ENCODE data around the gene PRSS56.
"Not testable (repeated sequence)": the region's sequence is repeated elsewhere in the genome, so short reads cannot be mapped to it uniquely, and the experiment has no call there.

PRSS56 gene

GRCh38 chr2:232526372-232526941, 6.3 kb downstream of the PRSS56 start:
- no peak for FAIRE-seq

DNA sequence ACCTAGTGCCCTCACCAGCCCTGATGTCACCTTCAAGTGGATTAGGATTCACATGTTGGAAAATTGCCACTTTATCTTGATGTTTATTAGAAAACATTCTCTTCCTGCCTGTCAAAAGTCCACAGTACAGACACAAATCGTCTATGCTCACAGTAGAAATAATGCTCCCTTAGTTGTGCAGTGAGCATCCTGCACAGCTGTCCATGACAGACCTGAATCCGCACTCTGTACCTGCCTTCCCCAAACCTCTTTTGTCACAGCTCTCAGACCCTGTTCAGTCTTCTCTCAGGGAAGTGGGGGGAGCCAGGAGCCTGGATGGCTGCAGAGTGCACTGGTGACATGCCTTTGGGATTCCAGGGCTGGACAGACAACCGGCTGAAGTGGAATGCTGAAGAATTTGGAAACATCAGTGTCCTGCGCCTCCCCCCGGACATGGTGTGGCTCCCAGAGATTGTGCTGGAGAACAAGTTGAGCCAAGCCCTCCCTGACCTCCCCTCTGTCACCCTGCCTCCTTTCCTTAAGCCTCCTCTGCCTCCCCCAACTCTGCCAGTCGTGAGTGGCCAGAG, 7.8 kb downstream of the PRSS56 start:
- no peak for FAIRE-seq

DNA sequence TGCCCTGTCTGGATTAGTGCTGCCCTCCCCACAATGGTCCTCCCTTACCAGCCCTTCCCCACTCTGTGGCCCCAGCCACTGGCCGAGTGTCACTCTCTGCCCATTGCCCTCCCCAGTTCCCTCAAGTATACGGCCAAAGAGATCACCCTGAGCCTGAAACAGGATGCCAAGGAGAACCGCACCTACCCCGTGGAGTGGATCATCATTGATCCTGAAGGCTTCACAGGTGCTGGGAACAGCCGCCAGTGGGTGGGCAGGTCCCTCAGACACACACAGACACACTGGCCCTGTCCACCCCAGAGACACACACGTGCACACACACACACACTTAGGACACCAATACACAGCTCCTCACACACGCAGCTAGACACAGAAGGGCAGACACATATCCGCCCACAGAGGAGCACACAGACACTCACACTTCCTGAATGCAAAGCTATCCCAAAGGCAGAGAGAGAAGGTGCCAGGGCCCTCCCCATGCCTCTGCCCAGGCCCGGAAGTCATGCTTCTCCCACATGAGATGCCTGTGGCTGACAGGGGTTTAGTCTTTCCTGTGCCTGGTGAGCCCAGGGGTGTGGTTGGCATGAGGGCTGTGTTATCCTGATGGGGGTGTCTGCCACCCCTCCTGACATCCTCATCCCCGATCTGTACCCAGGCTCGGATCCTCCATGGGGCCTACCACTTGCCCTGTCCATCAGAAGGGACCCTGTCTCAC, 8.7 kb downstream of the PRSS56 start:
- FAIRE-seq, result no peak

GRCh38 chr2:232529806-232530547, 9.8 kb downstream of the PRSS56 start:
- no peak for FAIRE-seq

GRCh38 chr2:232530626-232531260, 10.6 kb downstream of the PRSS56 start:
- FAIRE-seq, result no peak

DNA sequence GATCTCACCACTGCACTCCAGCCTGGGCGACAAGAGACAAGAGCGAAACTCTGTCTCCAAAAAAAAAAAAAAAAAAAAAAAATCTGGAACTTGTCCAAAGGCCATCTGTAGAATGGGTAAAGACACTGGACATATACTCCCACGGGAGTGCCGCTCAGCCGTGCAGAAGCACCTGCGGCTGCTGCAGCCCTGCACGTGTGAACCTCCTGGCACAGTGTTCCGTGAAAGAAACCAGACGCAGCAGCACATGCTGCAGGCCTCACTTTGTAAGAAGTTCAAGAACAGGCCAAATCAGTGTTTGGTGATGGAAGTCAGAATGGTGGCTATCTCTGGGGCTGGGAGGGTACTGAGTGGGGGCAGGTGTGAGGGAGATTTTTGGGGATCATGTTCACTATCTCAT, 12.2 kb downstream of the PRSS56 start:
- no peak for FAIRE-seq

- not testable (repeated sequence) for FAIRE-seq
These were observed 12.6 kb downstream of the PRSS56 start for GRCh38 chr2:232532821-232533220.

- FAIRE-seq, result no peak
These were observed 13.9 kb downstream of the PRSS56 start for GRCh38 chr2:232533944-232534710.

- FAIRE-seq, result no peak
These were observed 14.9 kb downstream of the PRSS56 start for GRCh38 chr2:232534940-232535651.

- FAIRE-seq, result no peak
These were observed 15.8 kb downstream of the PRSS56 start for GRCh38 chr2:232535761-232536530.

DNA sequence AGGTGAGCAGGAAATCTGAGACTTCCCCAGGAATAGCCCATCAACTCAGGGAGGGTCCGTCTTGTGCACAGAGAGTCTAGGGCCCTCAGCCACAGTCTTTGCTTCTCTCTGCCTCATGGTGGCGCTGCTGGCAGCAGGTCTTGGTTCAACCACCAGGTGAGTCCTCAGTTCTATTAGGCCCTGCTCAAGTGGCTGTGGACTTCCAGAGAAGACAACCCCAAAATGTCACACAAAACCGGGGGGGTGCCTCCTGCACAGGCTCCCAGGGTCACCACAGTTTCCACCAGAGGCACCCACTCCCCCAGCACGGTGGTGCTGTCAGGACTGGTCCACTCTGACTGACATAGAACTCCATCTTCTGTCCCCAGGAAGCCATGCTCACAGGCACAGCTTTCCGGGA, 16.9 kb downstream of the PRSS56 start:
- no peak for FAIRE-seq

GRCh38 chr2:232537499-232537898, 17.3 kb downstream of the PRSS56 start:
- FAIRE-seq, result no peak

DNA sequence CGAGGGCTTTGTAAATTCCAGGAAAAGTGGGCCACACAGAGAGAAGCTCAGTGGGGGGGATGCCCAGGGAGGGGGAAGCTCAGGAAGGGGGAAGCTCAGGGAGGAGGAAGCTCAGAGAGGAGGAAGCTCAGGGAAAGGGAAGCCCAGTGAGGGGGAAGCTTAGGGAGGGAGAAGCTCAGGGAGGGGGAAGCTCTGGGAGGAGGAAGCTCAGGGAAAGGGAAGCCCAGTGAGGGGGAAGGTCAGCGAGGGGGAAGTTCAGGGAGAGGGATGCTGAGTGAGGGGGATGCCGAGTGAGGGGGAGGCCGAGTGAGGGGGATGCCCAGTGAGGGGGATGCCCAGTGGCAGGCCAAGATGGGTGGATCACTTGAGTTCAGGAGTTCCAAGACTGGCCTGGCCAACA, 18.5 kb downstream of the PRSS56 start:
- no peak for FAIRE-seq

DNA sequence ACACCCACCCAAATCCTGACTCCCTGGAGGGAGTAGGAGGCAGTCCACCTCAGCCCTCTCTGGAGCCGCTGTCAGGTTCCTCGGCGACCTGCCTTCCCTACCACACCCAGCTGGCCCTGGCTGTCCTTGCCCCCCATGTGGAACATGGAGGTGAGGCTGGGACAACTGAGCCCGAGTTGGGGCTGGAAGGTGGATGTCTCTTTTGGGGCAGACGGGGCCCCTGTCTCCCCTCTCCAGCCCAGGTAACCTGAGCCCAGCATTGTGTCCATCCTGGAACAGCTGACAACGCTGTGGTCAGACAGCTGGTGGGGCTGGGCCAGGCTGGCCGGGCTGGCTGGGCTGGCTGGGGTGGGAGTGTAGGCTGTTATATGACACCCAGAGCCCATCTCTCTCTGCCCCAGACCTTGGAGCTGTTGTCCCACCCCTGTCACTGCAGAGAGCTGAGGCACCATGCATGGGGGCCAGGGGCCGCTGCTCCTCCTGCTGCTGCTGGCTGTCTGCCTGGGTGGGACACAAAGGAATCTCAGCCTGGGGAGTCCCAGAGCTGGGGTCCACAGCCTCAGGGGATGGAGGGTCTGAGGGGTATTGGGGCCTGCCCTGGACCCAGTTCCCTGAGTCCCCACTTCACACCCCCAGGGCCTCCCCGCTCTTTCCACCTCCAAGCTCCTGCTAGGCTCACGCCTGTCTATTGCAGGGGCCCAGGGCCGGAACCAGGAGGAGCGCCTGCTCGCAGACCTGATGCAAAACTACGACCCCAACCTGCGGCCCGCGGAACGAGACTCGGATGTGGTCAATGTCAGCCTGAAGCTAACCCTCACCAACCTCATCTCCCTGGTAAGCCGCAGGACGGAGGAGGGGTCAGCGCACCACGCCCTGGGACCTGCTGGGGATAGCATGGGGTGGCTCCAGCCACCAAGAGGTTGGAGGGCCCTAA, 19.4 kb downstream of the PRSS56 start, which contains the start of gene CHRNG:
Gene CHRNG (plus strand): TSS at position 395 of the 934 bp plus-strand sequence. CDS start 56 bp downstream, at position 451.
- FAIRE-seq, result no peak

GRCh38 chr2:232540441-232541041, 20.4 kb downstream of the PRSS56 start:
- FAIRE-seq, result no peak

DNA sequence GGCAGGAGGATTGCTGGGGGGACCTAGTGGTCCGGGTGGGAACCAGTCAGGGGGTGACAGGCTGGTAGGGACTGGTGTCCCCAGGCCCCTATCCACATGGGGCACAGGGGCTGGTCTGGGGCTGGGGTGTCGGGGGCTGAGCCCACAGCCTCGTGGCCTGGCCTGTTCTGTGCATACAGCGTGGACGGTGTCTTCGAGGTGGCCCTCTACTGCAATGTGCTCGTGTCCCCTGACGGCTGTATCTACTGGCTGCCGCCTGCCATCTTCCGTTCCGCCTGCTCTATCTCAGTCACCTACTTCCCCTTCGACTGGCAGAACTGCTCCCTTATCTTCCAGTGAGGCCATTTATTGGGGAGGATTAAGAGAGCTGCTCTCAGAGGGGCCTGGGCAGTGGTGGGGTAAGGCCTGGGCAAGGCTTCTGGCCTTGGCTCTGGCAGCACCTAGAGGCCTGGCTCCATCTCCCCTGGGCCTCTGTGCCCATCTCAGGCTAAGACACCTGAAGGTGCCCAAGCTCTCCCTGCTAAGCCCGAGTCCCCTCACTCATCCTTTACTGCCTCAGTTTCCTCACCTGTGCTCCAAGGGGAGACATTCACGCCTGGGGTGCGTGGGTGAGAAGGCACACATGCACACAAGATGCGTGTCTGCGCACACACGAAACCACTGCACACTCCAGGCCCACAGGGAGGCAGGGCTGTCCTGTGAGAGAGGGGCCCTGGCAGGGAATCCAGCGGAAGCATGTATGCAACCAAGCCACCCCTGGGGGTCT, 21.2 kb downstream of the PRSS56 start:
- no peak for FAIRE-seq

- no peak for FAIRE-seq
These were observed 21.9 kb downstream of the PRSS56 start for GRCh38 chr2:232541961-232542714.

Measured in endometrium (tissue), 2 donors.